CD4-positive, alpha-beta T cell treated with Interleukin-6 for 4 hours (primary cell): ENCODE measurements around the gene PARD3.

Experiments used
- DNase-seq: peaks from one replicate; pipeline ENCODE4 v3.0.0-alpha.2; 2020; ENCODE audit warnings: mixed read lengths

The PARD3 gene

GRCh38 chr10:34484164-34484563 is 330.9 kb downstream of the PARD3 start:
- DNase-seq = no peak

GRCh38 chr10:34480345-34480744 is 334.8 kb downstream of the PARD3 start:
- DNase-seq = no peak

GRCh38 chr10:34479520-34480179 is 335.4 kb downstream of the PARD3 start:
- no peak for DNase-seq

- DNase-seq = no peak
Measured at GRCh38 chr10:34477249-34477648, 337.8 kb downstream of the PARD3 start.

- no peak for DNase-seq
Measured at GRCh38 chr10:34476608-34477007, 338.5 kb downstream of the PARD3 start.

- no peak for DNase-seq
Measured at GRCh38 chr10:34475786-34476185, 339.3 kb downstream of the PARD3 start.

- DNase-seq = no peak
Measured at GRCh38 chr10:34475274-34475646, 339.8 kb downstream of the PARD3 start.

GRCh38 chr10:34474555-34475273 is 340.4 kb downstream of the PARD3 start:
- DNase-seq = no peak

GRCh38 chr10:34474009-34474376 is 341.1 kb downstream of the PARD3 start:
- DNase-seq = no peak

- no peak for DNase-seq
Measured at GRCh38 chr10:34473174-34474008, 341.7 kb downstream of the PARD3 start.

- no peak for DNase-seq
Measured at GRCh38 chr10:34470307-34470706, 344.8 kb downstream of the PARD3 start.

- DNase-seq = no peak
Measured at GRCh38 chr10:34469446-34469845, 345.6 kb downstream of the PARD3 start.

- no peak for DNase-seq
Measured at GRCh38 chr10:34467902-34468301, 347.2 kb downstream of the PARD3 start.

- DNase-seq = no peak
Measured at GRCh38 chr10:34467364-34467763, 347.7 kb downstream of the PARD3 start.

- no peak for DNase-seq
Measured at GRCh38 chr10:34465678-34466077, 349.4 kb downstream of the PARD3 start.

GRCh38 chr10:34464591-34464990 is 350.5 kb downstream of the PARD3 start:
- DNase-seq = no peak

- no peak for DNase-seq
Measured at GRCh38 chr10:34464000-34464399, 351.1 kb downstream of the PARD3 start.

- DNase-seq = no peak
Measured at GRCh38 chr10:34462993-34463392, 352.1 kb downstream of the PARD3 start.

- DNase-seq = no peak
Measured at GRCh38 chr10:34462056-34462455, 353.0 kb downstream of the PARD3 start.

- DNase-seq = no peak
Measured at GRCh38 chr10:34454590-34455261, 360.4 kb downstream of the PARD3 start.

GRCh38 chr10:34449836-34450235 is 365.3 kb downstream of the PARD3 start:
- no peak for DNase-seq

GRCh38 chr10:34446049-34446448 is 369.0 kb downstream of the PARD3 start:
- no peak for DNase-seq
